ENCODE measurements around the gene TCF19. TPM values are rescaled to one million over a fixed set of nuclear protein-coding genes. Genes with fewer than 3 reads are reported as not detected.
"Not testable (repeated sequence)": the region's sequence is repeated elsewhere in the genome, so short reads cannot be mapped to it uniquely, and the experiment has no call there.

TCF19 gene
- total RNA-seq, 1 donor from 2014 or later: 5.9 TPM

DNA sequence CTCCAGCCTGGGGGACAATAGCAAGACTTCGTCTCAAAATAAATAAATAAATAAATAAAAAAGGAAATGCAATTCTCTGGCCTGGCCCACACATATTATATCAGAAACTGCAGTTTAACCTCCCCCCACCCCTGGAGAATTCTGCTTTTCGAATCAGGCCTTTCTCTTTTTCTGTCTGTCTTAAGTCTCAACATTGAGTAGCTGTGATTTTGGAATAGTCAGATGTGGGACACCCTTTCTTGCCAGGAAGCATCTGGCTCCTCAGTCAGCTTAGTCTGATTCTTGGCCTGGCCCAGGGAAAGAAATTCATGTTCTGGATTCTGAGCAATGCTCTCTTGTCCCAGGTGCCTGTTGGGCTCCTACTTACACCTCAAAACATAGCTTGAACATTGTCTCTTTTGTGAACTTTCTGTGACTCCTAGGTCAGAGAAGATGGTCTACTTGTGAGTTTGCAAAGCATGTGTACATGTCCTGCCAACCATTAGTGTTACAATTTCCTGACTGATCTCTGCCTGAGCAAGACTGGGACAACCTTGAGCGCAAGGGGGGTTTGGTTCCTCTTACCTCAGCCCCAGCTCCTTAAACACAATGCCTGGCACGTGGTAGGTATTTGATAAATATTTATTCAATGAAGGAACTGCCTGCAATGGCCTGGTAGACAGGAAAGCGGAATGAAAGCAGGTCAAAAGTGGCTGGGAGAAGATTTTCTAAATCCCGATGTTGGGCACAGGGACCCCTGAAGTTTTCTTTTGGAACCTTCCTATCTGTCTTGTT, 35.9 kb downstream of the TCF19 start:
- peak; percentile 14 for DNase-seq (ENCODE audit: low spot score)
- no peak for ATAC-seq
- intact Hi-C loops (cut with DNase I): loop anchor here (10.0 kb wide), 1 partner anchor 59 kb away; the partner anchor contains the start of gene PSORS1C2

DNA sequence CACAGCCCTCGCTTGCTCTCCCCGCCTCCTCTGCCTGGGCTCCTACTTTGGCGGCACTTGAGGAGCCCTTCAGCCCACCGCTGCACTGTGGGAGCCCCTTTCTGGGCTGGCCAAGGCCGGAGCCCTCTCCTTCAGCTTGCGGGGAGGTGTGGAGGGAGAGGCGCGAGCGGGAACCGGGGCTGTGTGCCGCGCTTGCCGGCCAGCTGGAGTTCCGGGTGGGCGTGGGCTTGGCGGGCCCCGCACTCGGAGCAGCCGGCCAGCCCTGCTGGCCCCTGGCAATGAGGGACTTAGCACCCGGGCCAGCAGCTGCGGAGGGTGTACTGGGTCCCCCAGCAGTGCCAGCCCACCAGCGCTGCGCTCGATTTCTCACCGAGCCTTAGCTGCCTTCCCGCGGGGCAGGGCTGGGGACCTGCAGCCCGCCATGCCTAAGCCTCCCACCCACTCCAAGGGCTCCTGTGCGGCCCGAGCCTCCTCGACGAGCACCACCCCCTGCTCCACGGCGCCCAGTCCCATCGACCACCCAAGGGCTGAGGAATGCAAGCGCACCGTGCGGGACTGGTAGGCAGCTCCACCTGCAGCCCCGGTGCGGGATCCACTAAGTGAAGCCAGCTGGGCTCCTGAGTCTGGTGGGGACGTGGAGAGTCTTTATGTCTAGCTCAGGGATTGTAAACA, 37.1 kb downstream of the TCF19 start:
- ATAC-seq: not testable (repeated sequence)
- intact Hi-C loops (cut with DNase I): loop anchor here (10.0 kb wide), 1 partner anchor 61 kb away; the partner anchor contains the start of gene PSORS1C2
- peak; percentile 49 for DNase-seq (ENCODE audit: low spot score)

DNA sequence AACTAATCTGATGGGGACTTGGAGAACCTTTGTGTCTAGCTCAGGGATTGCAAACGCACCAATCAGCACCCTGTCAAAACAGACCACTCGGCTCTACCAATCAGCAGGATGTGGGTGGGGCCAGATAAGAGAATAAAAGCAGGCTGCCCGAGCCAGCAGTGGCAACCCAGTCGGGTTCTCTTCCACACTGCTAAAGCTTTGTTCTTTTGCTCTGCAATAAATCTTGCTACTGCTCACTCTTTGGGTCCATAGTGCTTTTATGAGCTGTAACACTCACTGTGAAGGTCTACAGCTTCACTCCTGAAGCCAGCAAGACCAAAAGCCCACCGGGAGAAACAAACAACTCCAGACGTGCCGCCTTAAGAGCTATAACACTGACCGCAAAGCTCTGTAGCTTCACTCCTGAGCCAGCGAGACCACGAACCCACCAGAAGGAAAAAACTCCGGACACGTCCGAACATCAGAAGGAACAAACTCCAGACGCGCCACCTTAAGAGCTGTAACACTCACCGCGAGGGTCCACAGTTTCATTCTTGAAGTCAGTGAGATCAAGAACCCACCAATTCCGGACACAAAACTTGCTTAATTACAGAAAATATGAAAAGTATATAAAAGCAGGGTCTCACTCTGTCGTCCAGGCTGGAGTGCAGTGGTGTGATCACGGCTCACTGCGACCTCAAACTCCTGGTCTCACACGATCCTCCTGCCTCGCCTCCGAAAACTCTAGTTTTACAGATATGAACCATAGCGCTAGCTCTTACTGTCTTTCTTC, 38.0 kb downstream of the TCF19 start:
- intact Hi-C loops (cut with DNase I): loop anchor here (10.0 kb wide), 1 partner anchor 62 kb away; the partner anchor contains the start of gene PSORS1C2
- peak; percentile 55 for DNase-seq (ENCODE audit: low spot score)
- ATAC-seq: not testable (repeated sequence)

DNA sequence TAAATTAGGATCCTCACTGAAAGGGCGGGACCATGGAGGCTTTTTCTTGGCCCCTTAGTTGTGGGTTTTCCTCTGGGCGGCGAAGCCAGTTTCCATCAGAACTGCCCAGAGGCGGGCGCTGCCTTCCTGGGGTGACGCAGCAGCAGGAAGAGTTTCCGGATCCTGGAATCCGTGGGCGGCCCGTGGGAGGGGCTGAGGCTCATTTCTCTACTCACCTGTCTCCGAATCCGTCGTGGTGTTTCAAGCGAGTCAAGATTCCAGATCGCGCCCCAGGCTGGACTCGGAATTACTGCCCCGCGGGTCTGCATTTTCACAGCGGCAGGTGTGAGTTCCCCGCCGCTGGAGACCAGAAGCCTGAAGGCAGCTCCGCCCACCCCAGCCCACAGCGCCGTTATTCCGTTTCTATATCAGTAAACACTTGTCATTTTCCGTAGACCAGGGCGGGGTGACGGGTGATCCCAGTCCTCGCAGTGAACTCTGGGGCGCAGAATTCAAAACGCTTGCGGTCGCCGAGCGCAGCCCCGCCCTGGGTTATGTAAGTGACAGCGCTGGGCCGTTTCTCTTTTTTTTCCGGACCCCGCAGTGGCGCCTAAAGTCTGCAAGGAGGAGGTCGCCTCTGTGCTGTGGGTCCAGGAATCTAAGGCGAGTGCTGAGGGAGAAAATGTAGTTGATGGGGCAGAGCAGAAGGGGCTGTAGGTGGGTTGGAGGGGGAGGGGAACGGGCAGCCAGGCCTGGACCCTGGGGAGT, 39.3 kb downstream of the TCF19 start:
- intact Hi-C loops (cut with DNase I): loop anchor here (10.0 kb wide), 1 partner anchor 63 kb away; the partner anchor contains the start of gene PSORS1C2
- DNase-seq (ENCODE audit: low spot score) (peak; percentile 95), ATAC-seq (peak; percentile 95)

DNA sequence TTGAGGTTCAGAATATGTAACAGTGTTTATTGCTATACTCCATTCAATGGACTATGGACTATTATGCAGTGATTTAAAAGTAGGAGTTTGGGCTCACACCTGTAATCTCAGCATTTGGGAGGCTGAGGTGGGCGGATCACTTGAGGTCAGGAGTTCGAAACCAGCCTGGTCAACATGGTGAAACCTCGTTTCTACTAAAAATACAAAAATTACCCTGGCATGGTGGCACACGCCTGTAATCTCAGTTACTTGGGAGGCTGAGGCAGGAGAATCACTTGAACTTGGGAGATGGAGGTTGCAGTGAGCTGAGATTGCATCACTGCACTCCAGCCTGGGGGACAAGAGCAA, 40.7 kb downstream of the TCF19 start:
- not testable (repeated sequence) for ATAC-seq
- peak; percentile 3 for DNase-seq (ENCODE audit: low spot score)
- intact Hi-C loops (cut with DNase I): loop anchor here (10.0 kb wide), 1 partner anchor 64 kb away; the partner anchor contains the start of gene PSORS1C2

DNA sequence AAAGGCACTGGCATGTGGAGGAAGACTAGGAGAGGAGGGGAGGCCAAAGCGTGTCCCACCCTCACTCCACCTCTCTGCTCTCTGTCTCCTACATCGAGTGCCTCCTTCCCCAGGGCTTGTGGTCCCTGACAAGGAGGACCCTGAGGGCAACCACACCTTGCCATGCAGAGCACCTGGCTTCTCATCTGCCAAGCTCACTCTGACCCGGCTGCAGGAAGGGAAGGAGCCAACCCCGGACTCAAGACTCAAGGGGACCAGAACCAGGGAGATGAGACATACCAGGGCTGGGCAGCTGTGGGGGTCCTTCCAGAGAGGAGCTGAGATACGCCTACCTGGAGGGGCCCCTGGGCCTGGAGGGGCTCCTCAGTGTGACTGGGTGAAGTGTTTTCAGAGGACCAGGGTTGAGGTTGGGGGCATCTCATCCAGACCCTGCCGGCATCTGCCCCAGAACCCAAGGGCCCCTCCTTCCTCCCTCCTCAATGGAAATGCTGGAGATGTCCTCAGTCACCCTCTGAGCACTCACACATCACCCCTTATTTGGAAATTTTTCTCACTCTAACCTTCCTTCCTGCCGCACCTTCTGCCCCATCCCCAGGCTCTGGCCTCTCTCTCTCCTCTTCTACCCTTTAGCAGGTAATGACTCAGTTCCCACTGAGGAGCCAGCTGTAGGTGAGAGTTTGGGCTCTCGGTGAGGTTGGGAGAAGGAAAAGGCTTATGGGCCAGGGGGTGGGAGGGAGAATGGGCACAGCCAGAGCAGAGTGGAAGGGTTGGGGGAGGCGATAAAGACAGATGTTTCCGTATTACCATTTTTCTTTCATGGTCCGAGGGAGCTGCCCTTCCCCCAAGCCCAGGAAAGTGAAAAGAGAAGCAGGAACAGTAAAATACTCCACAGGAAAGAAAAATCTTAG, 44.1 kb downstream of the TCF19 start:
- intact Hi-C loops (cut with DNase I): no loop called here
- DNase-seq (ENCODE audit: low spot score) (no peak), ATAC-seq (no peak)

DNA sequence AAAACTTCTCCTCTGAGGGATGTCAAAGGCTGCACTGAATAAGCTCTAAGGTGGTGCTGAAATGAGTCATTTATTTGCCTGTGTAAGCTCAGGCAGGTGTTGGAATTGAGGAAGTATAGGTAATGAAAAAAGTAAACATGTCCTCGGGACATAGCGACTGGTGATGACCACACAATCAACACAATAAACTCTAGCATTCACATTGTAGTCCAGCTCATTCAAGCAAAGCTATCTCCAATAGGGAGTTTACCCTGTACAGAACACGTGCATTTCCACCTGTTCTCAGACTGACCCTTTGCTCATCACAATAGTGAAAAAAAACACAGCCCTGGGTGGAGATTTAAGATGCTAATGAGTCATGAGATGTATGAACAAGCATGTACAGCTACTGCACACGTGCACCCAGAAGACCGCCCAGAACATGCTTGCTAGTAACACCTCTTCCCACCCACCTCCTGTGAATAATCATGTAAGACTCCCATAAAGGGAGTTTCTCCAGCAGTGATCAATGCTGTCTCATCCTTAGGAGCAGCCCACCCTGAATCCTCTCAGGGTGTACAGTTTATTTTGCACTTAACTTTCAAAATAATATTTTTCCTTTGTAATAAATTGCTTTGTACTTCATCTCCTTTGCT, 45.1 kb downstream of the TCF19 start:
- peak; percentile 44 for ATAC-seq
- intact Hi-C loops (cut with DNase I): no loop called here

DNA sequence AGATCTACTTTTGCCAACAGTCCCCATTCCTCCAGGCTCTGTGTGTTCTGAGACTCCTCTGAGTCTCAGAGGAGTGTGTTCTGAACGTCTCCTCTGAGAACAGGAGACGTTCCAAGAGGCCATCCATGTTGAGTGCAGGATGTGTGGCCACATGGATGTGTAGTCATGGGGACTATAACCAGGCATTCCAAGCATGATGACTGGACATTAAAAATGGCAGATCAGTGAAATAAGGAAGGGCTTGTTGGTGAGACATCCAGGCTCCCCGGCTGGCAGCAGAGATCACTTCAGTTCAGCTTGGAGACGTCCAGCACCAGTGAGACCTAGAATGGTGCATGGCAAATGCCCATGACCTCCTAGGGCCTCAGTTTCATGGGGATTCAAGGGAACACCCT, 46.4 kb downstream of the TCF19 start:
- DNase-seq (ENCODE audit: low spot score) (no peak), ATAC-seq (no peak)
- intact Hi-C loops (cut with DNase I): no loop called here

More for the DNA sequence above, 45.1 kb downstream of the TCF19 start:
- DNase-seq (ENCODE audit: low spot score): no peak

DNA sequence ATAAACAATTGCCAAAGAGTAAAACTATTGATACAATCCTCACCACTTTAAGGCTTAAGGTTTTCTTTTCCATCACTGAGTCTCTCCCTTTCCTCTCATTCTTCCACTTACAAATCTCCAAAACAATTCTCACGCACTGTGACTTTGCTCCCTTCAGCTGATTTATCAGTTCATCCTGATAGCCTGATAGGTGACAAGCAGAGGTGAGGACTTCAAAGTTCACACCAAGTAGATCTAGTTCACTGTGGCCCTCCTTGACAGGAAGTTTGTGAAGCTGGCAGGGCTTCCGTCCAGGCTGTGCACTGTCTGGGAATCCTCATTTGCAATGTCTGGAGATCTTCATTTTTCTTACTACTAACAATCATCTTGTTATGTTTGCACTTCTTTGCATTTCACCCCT, 47.2 kb downstream of the TCF19 start:
- DNase-seq (ENCODE audit: low spot score) (no peak), ATAC-seq (no peak)
- intact Hi-C loops (cut with DNase I): no loop called here

DNA sequence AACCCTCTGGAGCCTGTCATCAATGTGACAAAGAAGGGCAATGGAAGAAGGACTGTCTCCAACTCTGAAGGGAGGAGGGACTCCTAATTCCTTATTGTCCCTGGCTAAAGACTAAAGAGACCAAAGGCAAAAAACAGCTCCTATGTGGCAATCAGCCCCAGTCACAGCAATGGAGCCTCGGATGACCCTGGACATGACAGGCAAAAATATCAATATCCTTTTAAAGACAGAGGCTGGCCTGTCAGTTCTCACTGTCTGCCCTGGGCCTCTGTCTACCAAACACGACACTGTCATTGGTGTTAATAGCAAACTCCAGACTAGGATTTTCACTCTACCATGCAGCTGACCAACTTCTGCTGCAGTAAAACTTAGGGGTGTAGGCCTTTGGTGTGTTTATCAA, 50.1 kb downstream of the TCF19 start:
- intact Hi-C loops (cut with DNase I): no loop called here
- ATAC-seq (no peak), DNase-seq (ENCODE audit: low spot score) (no peak)

DNA sequence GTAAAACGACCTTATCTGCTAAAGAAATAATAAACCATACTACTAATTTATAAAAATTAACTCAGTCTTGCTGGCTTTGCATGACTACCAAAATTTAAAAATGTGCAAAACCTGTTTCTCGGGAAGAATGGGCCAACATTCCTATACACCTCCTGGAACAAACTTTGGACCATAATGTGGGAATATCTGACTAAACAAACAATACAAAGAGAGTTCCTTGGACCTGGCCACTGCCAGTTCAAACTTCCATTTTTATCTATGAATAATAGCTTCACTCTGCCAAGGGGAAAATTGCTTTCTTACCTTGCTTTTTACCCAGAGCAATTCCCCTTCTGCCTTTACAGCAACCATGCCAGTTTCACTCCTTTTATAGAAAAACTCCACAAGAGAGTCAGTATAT, 50.7 kb downstream of the TCF19 start:
- ATAC-seq (no peak), DNase-seq (ENCODE audit: low spot score) (no peak)
- intact Hi-C loops (cut with DNase I): no loop called here

DNA sequence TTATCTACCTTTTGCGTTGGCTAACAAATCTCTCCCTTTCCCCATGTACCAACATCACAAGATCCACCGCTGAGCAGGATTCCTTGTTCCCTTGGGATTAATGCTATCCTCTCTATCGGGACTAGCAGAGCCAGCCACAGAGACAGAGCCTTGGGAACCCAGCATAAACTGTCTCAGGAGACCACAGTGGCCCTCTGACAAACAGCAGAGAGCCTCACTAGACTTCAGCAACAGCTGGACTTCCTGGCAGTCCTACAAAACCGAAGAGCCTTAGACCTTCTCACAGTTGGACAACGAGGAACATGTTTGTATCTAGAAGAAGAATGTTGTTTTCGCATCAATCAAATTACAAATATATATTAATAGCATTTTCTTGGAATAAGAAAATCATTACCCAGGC, 51.7 kb downstream of the TCF19 start:
- ATAC-seq (no peak), DNase-seq (ENCODE audit: low spot score) (no peak)
- intact Hi-C loops (cut with DNase I): loop anchor here (5.0 kb wide), 1 partner anchor 1002 kb away; no protein-coding TSS in a partner anchor

DNA sequence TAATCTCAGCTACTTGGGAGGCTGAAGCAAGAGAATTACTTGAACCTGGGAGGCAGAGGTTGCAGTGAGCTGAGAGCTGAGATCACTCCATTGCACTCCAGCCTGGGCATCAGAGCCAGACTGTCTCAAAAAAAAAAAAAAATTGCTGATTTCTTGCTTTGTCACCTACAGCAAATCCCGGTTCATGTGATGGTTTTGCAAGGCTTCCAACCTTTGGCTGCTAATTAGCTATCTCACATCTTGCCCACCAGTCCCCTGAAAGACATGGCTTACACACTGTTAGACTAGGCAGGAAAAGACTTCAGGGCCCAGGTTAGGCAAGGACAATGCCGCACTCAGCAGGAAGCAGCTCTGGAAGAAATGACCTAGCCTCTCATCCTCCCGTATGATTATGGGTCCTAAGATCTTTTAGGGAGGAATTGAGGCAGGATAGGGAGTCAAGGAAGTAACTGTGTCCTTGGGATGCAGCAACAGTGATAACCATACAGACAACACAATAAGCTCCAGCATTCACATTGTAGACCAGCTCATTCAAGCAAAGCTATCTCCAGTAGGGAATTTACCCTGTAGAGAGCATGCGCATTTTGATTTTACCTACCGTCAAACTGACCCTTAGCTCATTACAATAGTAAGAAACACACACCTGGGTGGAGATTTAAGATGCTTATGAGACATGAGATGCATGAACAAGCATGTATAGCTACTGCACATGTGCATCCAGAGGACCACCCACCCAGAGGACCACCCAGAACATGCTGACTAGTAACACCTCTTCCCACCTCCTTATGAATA, 52.5 kb downstream of the TCF19 start:
- intact Hi-C loops (cut with DNase I): loop anchor here (5.0 kb wide), 1 partner anchor 1001 kb away; no protein-coding TSS in a partner anchor
- ATAC-seq (no peak), DNase-seq (ENCODE audit: low spot score) (no peak)
